Measurements from ENCODE around the gene ACP1.

DNA sequence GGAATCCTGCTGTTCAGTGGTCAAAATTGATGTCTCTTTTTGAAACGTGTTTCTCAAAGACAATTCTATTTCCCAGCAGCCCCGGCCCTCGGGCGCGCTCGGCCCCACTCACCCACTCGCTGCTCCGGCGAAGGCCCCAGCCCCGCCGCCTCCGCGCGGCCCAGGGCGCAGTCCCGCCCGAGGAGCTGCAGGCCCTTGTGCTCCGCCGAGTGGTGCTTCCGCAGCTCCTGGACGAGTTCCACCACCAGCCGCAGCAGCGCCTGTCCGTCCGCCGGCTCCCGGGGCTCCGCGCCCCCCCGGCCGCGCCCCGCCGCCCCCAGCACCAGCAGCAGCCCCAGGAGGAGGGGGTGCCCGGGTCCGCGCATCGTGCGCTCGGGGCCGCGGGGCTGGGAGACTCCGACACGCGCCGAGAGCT, 22.7 kb downstream of the ACP1 start:
- TF ChIP-seq, protein P1, sequence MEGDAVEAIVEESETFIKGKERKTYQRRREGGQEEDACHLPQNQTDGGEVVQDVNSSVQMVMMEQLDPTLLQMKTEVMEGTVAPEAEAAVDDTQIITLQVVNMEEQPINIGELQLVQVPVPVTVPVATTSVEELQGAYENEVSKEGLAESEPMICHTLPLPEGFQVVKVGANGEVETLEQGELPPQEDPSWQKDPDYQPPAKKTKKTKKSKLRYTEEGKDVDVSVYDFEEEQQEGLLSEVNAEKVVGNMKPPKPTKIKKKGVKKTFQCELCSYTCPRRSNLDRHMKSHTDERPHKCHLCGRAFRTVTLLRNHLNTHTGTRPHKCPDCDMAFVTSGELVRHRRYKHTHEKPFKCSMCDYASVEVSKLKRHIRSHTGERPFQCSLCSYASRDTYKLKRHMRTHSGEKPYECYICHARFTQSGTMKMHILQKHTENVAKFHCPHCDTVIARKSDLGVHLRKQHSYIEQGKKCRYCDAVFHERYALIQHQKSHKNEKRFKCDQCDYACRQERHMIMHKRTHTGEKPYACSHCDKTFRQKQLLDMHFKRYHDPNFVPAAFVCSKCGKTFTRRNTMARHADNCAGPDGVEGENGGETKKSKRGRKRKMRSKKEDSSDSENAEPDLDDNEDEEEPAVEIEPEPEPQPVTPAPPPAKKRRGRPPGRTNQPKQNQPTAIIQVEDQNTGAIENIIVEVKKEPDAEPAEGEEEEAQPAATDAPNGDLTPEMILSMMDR (IDR thresholded peaks at IDR 0.05; ENCODE audit: low read depth, low read length), result no peak
- no peak for TF ChIP-seq EZH2phosphoT487 (IDR thresholded peaks at IDR 0.05; ENCODE audit: low read depth)
